A549 (cell line): ENCODE results near the gene EXOSC5.

Source experiments
- BHLHE40 ChIP-seq: IDR thresholded peaks from 2 replicates; pipeline ENCODE4 v1.6.1; 2012; ENCODE audit warnings: low read depth, low read length, inconsistent platforms
- CHD4 ChIP-seq: fragments of 200-600 bp; sonication (generic); IDR thresholded peaks from 2 replicates; pipeline ENCODE4 v1.6.1; 2016; ENCODE audit warnings: antibody characterized with exemption, mild to moderate bottlenecking, borderline replicate concordance
- EP300 ChIP-seq, 2 experiments: fragments of >200 bp; sonication (Bioruptor Twin); formaldehyde crosslinking; IDR thresholded peaks; 2 replicates in 1 of 2; 3 replicates in 1 of 2; pipeline ENCODE4 v1.6.1; 2016 to 2017
- ESRRA ChIP-seq: fragments of 150-350 bp; IDR thresholded peaks from 2 replicates; pipeline ENCODE4 v1.6.1; 2014; ENCODE audit warnings: mild to moderate bottlenecking, low read length, borderline replicate concordance
- POLR2A ChIP-seq: IDR thresholded peaks from 2 replicates; pipeline ENCODE4 v1.6.1; 2012; ENCODE audit warnings: mild to moderate bottlenecking, low read length
- RCOR1 ChIP-seq: fragments of 150-350 bp; IDR thresholded peaks from 2 replicates; pipeline ENCODE4 v1.6.1; 2014; ENCODE audit warnings: antibody characterized with exemption, low read length, low read depth
- SMC3 ChIP-seq: fragments of >200 bp; sonication (Bioruptor Twin); formaldehyde crosslinking; IDR thresholded peaks from 3 replicates; pipeline ENCODE4 v1.6.1; 2018; ENCODE audit warnings: inconsistent platforms
- ZSCAN20 ChIP-seq: fragments of 250-450 bp; sonication (Bioruptor Pico); IDR thresholded peaks from 2 replicates; pipeline ENCODE4 v1.8.0; 2022; ENCODE audit warnings: mild to moderate bottlenecking, moderate library complexity
- TF ChIP-seq, protein P1 (sequence below): fragments of >200 bp; sonication (Bioruptor Twin); formaldehyde crosslinking; IDR thresholded peaks from 3 replicates; pipeline ENCODE4 v1.5.1; 2016
- TF ChIP-seq, protein P2 (sequence below): fragments of 200-600 bp; sonication (generic); IDR thresholded peaks from 2 replicates; pipeline ENCODE4 v1.6.1; 2016; ENCODE audit warnings: antibody characterized with exemption, mild to moderate bottlenecking, moderate library complexity

DNA sequence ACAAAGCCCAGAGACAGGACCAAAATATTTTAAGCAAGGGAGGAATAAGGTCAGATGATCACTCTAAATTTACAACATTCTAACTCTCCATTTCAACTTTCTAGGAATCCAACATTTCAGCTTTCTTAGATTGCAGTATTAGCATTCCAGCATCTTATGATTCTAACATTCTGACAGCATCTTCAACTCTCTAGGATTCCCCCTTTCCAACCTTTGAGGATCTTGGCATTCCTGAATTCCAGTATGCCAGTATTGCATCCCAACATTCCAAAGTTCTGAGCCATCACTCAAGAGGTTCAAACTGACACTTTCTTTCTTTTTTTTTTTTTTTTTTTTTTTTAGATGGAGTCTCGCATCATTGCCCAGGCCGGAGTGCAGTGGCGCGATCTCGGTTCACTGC, 57.2 kb downstream of the EXOSC5 start:
- TF ChIP-seq POLR2A (no peak), RCOR1 (no peak), EP300 (IDR thresholded peaks at IDR 0.05) (no peak), CHD4 (no peak), SMC3 (no peak), ESRRA (no peak), BHLHE40 (no peak), ZSCAN20 (CRISPR knock-in tag) (no peak)
- TF ChIP-seq, protein P1, sequence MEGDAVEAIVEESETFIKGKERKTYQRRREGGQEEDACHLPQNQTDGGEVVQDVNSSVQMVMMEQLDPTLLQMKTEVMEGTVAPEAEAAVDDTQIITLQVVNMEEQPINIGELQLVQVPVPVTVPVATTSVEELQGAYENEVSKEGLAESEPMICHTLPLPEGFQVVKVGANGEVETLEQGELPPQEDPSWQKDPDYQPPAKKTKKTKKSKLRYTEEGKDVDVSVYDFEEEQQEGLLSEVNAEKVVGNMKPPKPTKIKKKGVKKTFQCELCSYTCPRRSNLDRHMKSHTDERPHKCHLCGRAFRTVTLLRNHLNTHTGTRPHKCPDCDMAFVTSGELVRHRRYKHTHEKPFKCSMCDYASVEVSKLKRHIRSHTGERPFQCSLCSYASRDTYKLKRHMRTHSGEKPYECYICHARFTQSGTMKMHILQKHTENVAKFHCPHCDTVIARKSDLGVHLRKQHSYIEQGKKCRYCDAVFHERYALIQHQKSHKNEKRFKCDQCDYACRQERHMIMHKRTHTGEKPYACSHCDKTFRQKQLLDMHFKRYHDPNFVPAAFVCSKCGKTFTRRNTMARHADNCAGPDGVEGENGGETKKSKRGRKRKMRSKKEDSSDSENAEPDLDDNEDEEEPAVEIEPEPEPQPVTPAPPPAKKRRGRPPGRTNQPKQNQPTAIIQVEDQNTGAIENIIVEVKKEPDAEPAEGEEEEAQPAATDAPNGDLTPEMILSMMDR = no peak
- TF ChIP-seq, protein P2, sequence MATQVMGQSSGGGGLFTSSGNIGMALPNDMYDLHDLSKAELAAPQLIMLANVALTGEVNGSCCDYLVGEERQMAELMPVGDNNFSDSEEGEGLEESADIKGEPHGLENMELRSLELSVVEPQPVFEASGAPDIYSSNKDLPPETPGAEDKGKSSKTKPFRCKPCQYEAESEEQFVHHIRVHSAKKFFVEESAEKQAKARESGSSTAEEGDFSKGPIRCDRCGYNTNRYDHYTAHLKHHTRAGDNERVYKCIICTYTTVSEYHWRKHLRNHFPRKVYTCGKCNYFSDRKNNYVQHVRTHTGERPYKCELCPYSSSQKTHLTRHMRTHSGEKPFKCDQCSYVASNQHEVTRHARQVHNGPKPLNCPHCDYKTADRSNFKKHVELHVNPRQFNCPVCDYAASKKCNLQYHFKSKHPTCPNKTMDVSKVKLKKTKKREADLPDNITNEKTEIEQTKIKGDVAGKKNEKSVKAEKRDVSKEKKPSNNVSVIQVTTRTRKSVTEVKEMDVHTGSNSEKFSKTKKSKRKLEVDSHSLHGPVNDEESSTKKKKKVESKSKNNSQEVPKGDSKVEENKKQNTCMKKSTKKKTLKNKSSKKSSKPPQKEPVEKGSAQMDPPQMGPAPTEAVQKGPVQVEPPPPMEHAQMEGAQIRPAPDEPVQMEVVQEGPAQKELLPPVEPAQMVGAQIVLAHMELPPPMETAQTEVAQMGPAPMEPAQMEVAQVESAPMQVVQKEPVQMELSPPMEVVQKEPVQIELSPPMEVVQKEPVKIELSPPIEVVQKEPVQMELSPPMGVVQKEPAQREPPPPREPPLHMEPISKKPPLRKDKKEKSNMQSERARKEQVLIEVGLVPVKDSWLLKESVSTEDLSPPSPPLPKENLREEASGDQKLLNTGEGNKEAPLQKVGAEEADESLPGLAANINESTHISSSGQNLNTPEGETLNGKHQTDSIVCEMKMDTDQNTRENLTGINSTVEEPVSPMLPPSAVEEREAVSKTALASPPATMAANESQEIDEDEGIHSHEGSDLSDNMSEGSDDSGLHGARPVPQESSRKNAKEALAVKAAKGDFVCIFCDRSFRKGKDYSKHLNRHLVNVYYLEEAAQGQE = no peak
